SK-N-SH (cell line): ENCODE results near the gene GDPD4. TPM values are rescaled to one million over a fixed set of nuclear protein-coding genes. Genes with fewer than 3 reads are reported as not detected.

ENCODE experiments used
- CTCF ChIA-PET: fragments of 300-600, 350-600 bp; formaldehyde crosslinking; extraction: SDS; loops from one replicate; lab custom pipeline; 2021; lab: Yijun Ruan, JAX
- POLR2A ChIA-PET: fragments of 350-600 bp; sonication (Branson Sonifier 250); formaldehyde crosslinking; extraction: SDS; loops from one replicate; lab custom pipeline; 2020; ENCODE audit warnings: antibody characterized with exemption, inconsistent platforms; lab: Yijun Ruan, JAX
- DNase-seq: peaks from one replicate; pipeline ENCODE4 v3.0.0; 2012
- H2AFZ ChIP-seq: fragments of 200-600 bp; sonication (generic); 2 replicates; pipeline ENCODE4 v1.8.1; 2016; ENCODE audit warnings: antibody characterized with exemption, mild to moderate bottlenecking, low read depth
- H3F3A ChIP-seq: fragments of 200-600 bp; sonication (generic); replicated peaks from 2 replicates; pipeline ENCODE3; 2016; ENCODE audit warnings: antibody characterized with exemption, mild to moderate bottlenecking; ENCODE audit not compliant: insufficient read depth
- H3K27ac ChIP-seq, 2 experiments: fragments of 200-500 bp in 1 of 2; fragments of 200-600 bp in 1 of 2; sonication (Bioruptor generic) in 1 of 2; sonication (generic), shearing (Covaris generic) in 1 of 2; 2 replicates each; pipeline versions ENCODE4 v1.5.1 to v1.6.1; 2014 to 2016; ENCODE audit warnings: low read depth in 2 of 2, inconsistent platforms in 1 of 2, low read length in 1 of 2, mild to moderate bottlenecking in 1 of 2, mixed read lengths in 1 of 2
- H3K27me3 ChIP-seq: fragments of 200-600 bp; sonication (generic), shearing (Covaris generic); 2 replicates; pipeline ENCODE4 v1.6.1; 2016; ENCODE audit warnings: mixed run types; ENCODE audit not compliant: insufficient read depth
- H3K36me3 ChIP-seq, 2 experiments: fragments of 200-500 bp in 1 of 2; fragments of 200-600 bp in 1 of 2; sonication (Bioruptor generic) in 1 of 2; sonication (generic) in 1 of 2; replicated peaks in 1 of 2; 2 replicates each; pipeline versions ENCODE3 to v1.5.1; 2014 to 2016; ENCODE audit warnings: low read length in 1 of 2, mild to moderate bottlenecking in 1 of 2; ENCODE audit not compliant: insufficient read depth in 2 of 2, control insufficient read depth in 1 of 2
- H3K4me1 ChIP-seq, 2 experiments: fragments of 200-500 bp in 1 of 2; fragments of 200-600 bp in 1 of 2; sonication (Bioruptor generic) in 1 of 2; sonication (generic), shearing (Covaris generic) in 1 of 2; 2 replicates each; pipeline versions ENCODE4 v1.5.1 to v1.6.1; 2014 to 2016; ENCODE audit warnings: low read depth in 1 of 2, low read length in 1 of 2, mixed run types in 1 of 2; ENCODE audit not compliant: insufficient read depth in 2 of 2, control insufficient read depth in 1 of 2
- H3K4me2 ChIP-seq: fragments of 200-600 bp; sonication (generic), shearing (Covaris generic); 2 replicates; pipeline ENCODE4 v1.6.1; 2017; ENCODE audit warnings: mixed run types
- H3K4me3 ChIP-seq, 2 experiments: fragments of 200-500 bp in 1 of 2; fragments of 200-600 bp in 1 of 2; sonication (Bioruptor generic) in 1 of 2; sonication (generic), shearing (Covaris generic) in 1 of 2; 2 replicates each; pipeline versions ENCODE4 v1.5.1 to v1.8.1; 2014 to 2016; ENCODE audit warnings: low read depth in 2 of 2, inconsistent platforms in 1 of 2, low read length in 1 of 2, mild to moderate bottlenecking in 1 of 2, mixed read lengths in 1 of 2, moderate library complexity in 1 of 2
- H3K79me2 ChIP-seq: fragments of 200-600 bp; sonication (generic); 2 replicates; pipeline ENCODE4 v1.8.1; 2017; ENCODE audit warnings: mild to moderate bottlenecking; ENCODE audit not compliant: insufficient read depth
- H3K9ac ChIP-seq: fragments of 200-600 bp; sonication (generic); 2 replicates; pipeline ENCODE4 v1.6.1; 2017; ENCODE audit warnings: mixed run types
- H3K9me2 ChIP-seq: fragments of 200-600 bp; sonication (generic); 2 replicates; pipeline ENCODE4 v1.6.1; 2017; ENCODE audit warnings: mixed run types
- H3K9me3 ChIP-seq: fragments of 200-600 bp; sonication (generic); 2 replicates; pipeline ENCODE4 v1.6.1; 2017; ENCODE audit warnings: mixed run types, mild to moderate bottlenecking, moderate library complexity
- H4K20me1 ChIP-seq: fragments of 200-600 bp; sonication (generic); 2 replicates; pipeline ENCODE4 v1.6.1; 2017; ENCODE audit warnings: mild to moderate bottlenecking, mixed run types; ENCODE audit not compliant: insufficient read depth
- ELF1 ChIP-seq: IDR thresholded peaks from 2 replicates; pipeline ENCODE4 v1.4.0; 2012
- FOSL2 ChIP-seq: IDR thresholded peaks from 2 replicates; pipeline ENCODE4 v1.4.0; 2012; ENCODE audit warnings: low read depth, mild to moderate bottlenecking, moderate library complexity, borderline replicate concordance
- JUND ChIP-seq: IDR thresholded peaks from 2 replicates; pipeline ENCODE4 v1.4.0; 2012
- MAX ChIP-seq: IDR thresholded peaks from 2 replicates; pipeline ENCODE4 v1.4.0; 2012; ENCODE audit warnings: low read depth
- MEF2A ChIP-seq: IDR thresholded peaks from 2 replicates; pipeline ENCODE4 v1.4.0; 2012; ENCODE audit warnings: low read depth, borderline replicate concordance
- MXI1 ChIP-seq: IDR thresholded peaks from 2 replicates; pipeline ENCODE4 v1.6.1; 2012; ENCODE audit warnings: mild to moderate bottlenecking, low read depth, low read length, improper control_type of control experiment
- NRF1 ChIP-seq: IDR thresholded peaks from 2 replicates; pipeline ENCODE4 v1.6.1; 2012; ENCODE audit warnings: low read depth, mild to moderate bottlenecking, low read length
- POLR2AphosphoS5 ChIP-seq: IDR thresholded peaks from 2 replicates; pipeline ENCODE4 v1.6.1; 2012; ENCODE audit warnings: low read depth, low read length
- REST ChIP-seq: IDR thresholded peaks from 2 replicates; pipeline ENCODE4 v1.6.1; 2012; ENCODE audit warnings: mild to moderate bottlenecking, low read depth, low read length, moderate library complexity
- TAF1 ChIP-seq: IDR thresholded peaks from 2 replicates; pipeline ENCODE4 v1.6.1; 2012; ENCODE audit warnings: low read depth, mild to moderate bottlenecking, low read length, moderate library complexity, borderline replicate concordance
- ZBTB33 ChIP-seq: IDR thresholded peaks from 2 replicates; pipeline ENCODE4 v1.4.0; 2012; ENCODE audit warnings: low read depth, borderline replicate concordance
- WGBS: methylation state at CpG from one replicate; pipeline ENCODE4 v1.1.6; 2017; ENCODE audit warnings: low lambda C conversion rate; 5-methylcytosine and 5-hydroxymethylcytosine counted together
- polyA plus RNA-seq, 3 experiments: library from polyadenylated mRNA; depleted of rRNA; stranded (reverse); fragments of >200 nt; gene quantifications; 2 replicates each; pipeline ENCODE4 v1.2.3, GENCODE V29; 2012
- TF ChIP-seq, protein P1 (sequence below): fragments of 150-350 bp; IDR thresholded peaks from 2 replicates; pipeline ENCODE4 v1.6.1; 2017; ENCODE audit warnings: antibody characterized with exemption, low read length, low read depth, borderline replicate concordance

Gene GDPD4
- polyA plus RNA-seq, 1 of the 3 experiments (the other 2 are of a cell fraction) = not detected

DNA sequence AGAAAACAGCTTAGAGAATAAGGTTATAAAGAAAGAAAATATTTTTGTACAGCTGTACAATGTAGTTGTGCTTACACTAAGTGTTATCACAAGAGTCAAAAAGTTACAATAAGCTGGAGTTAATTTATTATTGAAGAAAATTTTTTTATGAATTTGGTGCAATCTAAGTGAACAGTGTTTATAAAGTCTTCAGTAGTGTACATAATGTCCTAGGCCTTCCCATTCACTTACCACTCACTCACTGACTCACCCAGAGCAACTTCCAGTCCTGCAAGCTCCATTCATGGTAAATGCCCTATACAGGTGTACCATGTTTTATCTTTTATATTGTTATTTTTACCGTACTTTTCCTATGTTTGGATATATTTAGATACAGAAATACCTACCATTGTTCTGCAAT, 34.7 kb downstream of the GDPD4 start:
- POLR2A ChIA-PET = no interaction called here
- Histone ChIP-seq H3K9me2 (no peaks in the 10 kb centered on the region), H3K9me3 (peaks cover 13% of the 10 kb centered on the region; the same call in 1 of the 2 replicates), H4K20me1 (no peaks in the 10 kb centered on the region), H3F3A (peaks cover 4% of the 10 kb centered on the region), H3K27me3 (no peaks in the 10 kb centered on the region), H3K36me3 (no peaks in the 10 kb centered on the region), H3K4me3 (no peak overlapping the region), H3K4me2 (no peak overlapping the region), H3K79me2 (no peaks in the 10 kb centered on the region), H2AFZ (no peak overlapping the region), H3K4me1 (no peaks in the 10 kb centered on the region), H3K9ac (no peak overlapping the region), H3K27ac (no peak overlapping the region)
- no peak for TF ChIP-seq MAX
- no peak for TF ChIP-seq POLR2AphosphoS5
- no peak for TF ChIP-seq ELF1
- no peak for TF ChIP-seq NRF1
- TF ChIP-seq REST = no peak
- TF ChIP-seq JUND = no peak
- DNase-seq = no peak
- CTCF ChIA-PET = interaction anchor here (1.6 kb wide), 1 partner anchor 282 kb away, joined by 3 read pairs; no protein-coding TSS in a partner anchor
- WGBS = 97% methylated on average over 1 of the region's 1 CpG

GRCh38 chr11:77262803-77263202, 38.7 kb downstream of the GDPD4 start:
- Histone ChIP-seq H3K9me3 (peaks cover 13% of the 10 kb centered on the region; the same call in 1 of the 2 replicates), H3K4me1 (no peaks in the 10 kb centered on the region), H3K9ac (no peak overlapping the region), H3K27ac (no peak overlapping the region), H3K36me3 (no peaks in the 10 kb centered on the region), H3K9me2 (no peaks in the 10 kb centered on the region), H3K79me2 (no peaks in the 10 kb centered on the region), H3F3A (peaks cover 9% of the 10 kb centered on the region), H4K20me1 (no peaks in the 10 kb centered on the region), H2AFZ (no peak overlapping the region), H3K4me2 (no peak overlapping the region), H3K4me3 (no peak overlapping the region), H3K27me3 (no peaks in the 10 kb centered on the region)
- CTCF ChIA-PET = no interaction called here
- POLR2A ChIA-PET = no interaction called here
- no peak for DNase-seq
- TF ChIP-seq ZBTB33 = no peak
- no peak for TF ChIP-seq MXI1
- no peak for TF ChIP-seq FOSL2
- TF ChIP-seq NRF1 = no peak
- TF ChIP-seq MEF2A = no peak
- no peak for TF ChIP-seq TAF1
- TF ChIP-seq, protein P1, sequence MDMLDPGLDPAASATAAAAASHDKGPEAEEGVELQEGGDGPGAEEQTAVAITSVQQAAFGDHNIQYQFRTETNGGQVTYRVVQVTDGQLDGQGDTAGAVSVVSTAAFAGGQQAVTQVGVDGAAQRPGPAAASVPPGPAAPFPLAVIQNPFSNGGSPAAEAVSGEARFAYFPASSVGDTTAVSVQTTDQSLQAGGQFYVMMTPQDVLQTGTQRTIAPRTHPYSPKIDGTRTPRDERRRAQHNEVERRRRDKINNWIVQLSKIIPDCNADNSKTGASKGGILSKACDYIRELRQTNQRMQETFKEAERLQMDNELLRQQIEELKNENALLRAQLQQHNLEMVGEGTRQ = no peak
